SIG-M5 treated with dmso at 0.1 percent for 504 hours (cell line): Measurements from ENCODE around the gene FTCD.
A peak's percentile ranks its signal among the peaks of the same experiment; 100 is the strongest.
"Not testable (repeated sequence)": the region's sequence is repeated elsewhere in the genome, so short reads cannot be mapped to it uniquely, and the experiment has no call there.

Source experiments
- DNase-seq: peaks from one replicate; lab custom pipeline; 2025; ENCODE audit not compliant: unreplicated experiment; lab: John Stamatoyannopoulos, UW

The FTCD gene

GRCh38 chr21:46155514-46156377 lies at the start of gene FTCD:
FTCD (minus strand) TSS chr21:46155579; CDS start chr21:46155523, 56 bp downstream.
- DNase-seq: no peak

- DNase-seq: no peak
Measured at GRCh38 chr21:46205166-46205565, 49.8 kb upstream of the FTCD start.

GRCh38 chr21:46203203-46203600 lies 47.8 kb upstream of the FTCD start:
- DNase-seq: no peak

DNA sequence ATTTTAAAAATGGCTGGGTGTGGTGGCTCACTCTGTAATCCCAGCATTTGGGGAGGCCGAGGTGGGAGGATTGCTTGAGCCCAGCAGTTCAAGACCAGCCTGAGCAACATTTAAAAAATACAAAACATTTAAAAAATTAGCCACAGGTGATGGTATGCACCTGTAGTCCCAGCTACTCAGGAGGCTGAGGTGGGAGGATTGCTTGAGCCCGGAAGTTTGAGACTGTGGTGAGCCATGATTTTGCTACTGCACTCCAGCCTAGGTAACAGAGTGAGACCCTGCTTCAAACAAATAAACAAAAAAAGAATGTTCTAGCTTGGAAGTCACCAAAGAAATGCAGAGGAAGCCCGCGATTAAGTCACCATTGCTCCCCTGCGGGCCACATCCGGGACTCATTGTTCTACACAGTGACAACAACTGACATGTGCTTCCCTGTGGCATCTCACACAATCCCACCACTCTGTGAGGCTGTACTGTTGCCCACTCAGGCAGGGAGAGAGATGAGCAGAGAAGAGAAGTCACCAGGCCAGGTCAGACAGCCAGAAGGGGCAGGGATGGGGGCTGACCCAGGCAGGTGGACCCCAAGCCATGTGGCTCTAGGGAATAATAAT lies 47.3 kb upstream of the FTCD start:
- DNase-seq: no peak

GRCh38 chr21:46200877-46201803 lies 45.8 kb upstream of the FTCD start:
- DNase-seq: not testable (repeated sequence)

DNA sequence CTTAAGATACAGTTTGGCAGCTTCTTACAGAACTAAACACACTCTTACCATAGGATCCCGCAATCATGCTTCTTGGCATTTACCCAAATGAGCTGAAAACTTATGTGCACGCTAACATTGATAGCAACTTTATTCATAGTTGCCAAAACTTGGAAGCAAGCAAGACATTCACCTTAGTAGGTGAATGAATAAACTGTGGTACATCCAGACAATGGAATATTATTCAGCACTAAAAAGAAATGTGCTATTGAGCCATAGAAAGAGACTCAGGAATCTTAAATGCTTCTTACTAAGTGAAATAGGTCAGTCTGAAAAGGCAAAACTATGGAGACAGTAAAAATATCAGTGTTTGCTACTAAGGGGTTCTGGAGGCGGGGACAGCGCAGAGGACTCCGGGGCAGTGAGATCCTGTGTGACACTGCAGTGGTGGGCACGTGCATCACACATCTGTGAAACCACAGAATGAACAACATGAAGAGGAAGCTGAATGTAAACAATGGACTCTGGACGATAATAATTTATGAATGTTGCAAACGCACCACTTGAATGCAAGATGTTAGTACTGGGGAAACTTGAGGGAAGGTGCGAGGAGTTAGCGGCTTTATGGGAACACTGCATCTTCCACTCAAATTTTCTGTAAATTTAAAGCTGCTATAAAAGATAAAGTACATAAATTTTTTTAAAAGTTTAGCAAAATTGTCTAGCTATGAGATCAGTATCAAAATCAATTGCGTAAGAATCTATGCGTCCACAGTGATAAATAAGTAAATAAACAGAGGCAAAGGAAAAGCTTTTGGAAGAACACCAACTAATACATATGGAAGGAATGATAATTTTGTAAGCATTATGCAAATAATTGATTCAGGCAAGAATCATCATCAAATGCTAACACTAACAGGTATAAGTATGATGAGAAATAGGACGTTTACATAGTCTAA lies 44.3 kb upstream of the FTCD start:
- DNase-seq: no peak

GRCh38 chr21:46196733-46197132 lies 41.4 kb upstream of the FTCD start:
- no peak for DNase-seq

GRCh38 chr21:46195595-46196195 lies 40.3 kb upstream of the FTCD start:
- DNase-seq: no peak

DNA sequence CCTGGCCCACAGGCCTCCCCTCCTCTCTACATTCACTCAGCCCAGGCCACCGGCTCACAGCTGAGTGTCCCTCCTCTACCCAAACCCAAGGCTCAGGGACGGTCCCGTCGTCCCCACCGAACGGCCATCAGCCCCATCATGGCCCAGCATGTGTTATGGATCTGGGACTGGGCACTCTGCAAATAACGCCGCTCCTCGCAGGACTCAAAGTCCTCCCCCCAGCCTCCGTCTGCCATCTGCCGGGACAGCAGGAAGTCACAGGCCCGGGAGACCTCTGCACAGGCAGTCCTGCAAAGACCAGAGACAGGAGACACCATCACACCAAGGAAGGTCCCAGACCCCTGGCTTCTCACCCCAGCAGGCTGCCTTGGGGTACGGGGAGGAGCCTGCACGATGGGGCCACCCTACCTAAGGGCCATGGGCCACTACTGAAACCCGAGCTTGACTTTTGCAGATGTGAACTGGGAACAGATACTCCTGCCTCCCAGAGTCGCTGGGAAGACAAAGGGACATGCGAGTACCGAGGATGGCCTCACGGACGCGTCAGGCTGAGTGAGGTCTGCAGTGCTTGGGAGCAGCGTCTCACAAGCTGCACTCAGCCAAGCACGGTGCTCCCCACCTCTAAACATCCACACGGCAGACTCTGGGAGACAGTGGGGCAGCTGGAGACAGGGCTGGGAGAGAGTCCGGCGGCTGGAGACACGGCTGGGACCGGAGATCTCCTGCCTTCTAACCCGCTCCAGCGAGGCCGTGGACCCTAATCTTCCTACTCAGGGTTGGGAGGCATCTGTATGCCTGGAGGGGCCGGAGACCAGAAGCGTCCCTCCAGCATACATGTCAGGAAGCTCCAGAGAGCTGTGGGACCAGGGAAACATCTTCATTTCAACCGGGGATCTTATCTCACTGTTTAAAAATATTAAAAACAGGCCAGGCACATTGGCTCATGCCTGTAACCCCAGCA lies 39.3 kb upstream of the FTCD start:
- DNase-seq: no peak

- DNase-seq: no peak
Measured at GRCh38 chr21:46193829-46194373, 38.5 kb upstream of the FTCD start.

DNA sequence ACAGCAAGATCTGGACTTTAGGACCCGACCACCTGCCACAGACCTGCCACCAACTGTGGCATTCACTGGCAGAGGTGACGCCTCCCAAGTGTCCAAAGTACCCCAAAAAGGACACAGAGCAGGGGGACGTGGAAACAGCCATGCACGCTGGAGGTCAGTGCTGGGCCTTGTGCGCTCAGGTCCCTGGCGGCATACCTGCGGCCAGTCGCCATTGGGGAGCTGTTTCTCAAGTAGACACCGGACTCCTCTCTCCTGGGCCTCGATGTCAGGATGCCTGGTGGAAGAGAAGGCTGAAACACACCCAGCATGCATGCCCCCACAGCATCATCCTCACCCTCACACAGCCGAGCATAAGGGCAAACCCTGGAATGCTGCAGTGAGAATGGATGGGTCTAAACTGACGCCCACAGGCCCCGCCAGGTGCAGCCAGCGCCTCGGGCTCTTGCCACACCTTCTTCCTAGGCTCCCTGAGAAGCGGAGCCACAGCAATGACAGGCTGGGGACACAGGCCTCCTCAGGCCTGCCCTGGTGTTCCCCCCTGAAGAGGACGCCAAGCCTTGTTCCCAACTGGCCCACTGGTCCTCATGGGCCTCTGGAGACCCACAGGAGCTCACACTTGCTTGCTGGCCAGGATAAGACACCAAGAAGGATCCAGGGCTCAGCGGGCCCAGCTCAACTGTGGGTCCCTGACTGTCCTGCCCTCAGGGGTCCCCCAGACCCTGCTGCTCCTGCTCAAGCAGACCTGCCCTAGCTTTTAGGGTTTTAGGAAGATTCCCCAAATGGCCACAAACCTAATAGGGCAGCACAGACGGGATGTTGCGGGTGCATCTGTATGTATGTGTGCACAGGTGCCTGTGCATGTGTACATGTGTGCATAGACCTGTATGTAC lies 36.6 kb upstream of the FTCD start:
- no peak for DNase-seq

GRCh38 chr21:46191257-46191685 lies 35.9 kb upstream of the FTCD start:
- peak; percentile 18 for DNase-seq

DNA sequence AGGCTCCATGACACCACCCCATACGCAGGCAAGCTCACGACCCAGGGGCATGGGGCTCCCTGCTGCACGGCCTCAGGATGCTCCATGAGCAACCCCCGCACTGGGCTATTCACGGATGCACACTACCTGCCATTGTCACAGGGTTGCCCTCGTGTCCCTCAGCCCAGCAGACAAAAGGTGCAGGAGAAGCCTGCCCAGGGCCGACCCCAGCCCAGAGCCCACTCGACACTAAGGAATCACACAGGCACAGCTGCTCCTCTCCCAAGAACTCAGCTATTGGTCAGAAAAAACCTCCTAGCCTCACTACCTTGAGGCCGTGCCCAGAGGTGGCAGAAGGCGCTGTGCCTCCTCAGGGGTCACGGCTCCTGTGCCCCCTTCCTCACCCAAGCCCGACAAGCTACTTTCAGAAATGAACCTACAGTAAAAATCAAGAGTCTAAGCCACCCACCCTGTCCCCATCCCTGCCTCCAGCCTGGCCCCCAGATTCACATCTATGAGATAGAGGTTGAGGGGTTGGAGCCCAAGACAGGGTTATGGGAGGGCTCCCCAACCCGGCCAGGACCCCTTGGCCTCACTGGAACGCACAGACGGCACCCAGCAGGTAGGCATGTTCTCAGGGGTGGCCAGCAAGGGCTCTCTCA lies 35.2 kb upstream of the FTCD start:
- DNase-seq: no peak

GRCh38 chr21:46189959-46190490 lies 34.6 kb upstream of the FTCD start:
- DNase-seq: no peak

DNA sequence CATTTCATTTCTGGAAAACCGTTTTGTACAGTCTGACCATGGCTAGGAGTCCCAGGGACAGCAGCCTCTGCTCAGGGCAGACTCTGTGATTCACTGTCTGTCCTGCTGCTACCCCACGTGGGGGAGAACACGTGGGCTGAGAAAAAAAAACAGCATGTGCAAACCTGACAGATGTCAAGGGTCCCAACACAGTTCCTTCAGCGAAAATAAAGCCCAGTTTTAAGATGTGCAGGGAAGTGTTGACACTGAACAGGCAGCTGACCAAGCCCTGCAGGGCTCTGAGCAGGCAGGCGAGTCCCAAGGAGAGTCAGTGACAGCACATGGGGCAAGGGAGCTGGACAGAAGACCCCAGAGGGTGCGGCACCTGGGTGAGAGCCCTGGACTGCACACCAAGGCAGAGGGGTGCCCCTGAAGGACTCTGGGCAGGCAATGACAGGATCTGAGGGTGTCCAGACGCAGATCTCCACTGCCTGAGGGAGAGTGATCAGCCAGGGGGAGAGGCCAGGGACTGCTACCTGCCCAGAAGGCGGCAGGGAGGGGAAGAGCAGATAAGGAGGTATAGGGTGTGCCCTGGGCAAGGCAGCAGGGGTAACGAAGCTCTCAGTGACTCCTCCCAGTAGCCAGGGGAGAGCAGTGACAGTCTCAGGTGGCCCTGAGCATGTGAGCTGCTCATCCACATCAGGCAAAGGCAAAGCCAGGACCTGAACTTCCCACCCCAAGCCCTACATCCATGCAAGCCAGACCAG lies 34.0 kb upstream of the FTCD start:
- no peak for DNase-seq
